ENCODE results near the gene IRF7. TPM values are rescaled to one million over a fixed set of nuclear protein-coding genes. Genes with fewer than 3 reads are reported as not detected.

Gene IRF7
- polyA plus RNA-seq, 1 of the 3 experiments (the other 2 are of a cell fraction) = 6.3 TPM

DNA sequence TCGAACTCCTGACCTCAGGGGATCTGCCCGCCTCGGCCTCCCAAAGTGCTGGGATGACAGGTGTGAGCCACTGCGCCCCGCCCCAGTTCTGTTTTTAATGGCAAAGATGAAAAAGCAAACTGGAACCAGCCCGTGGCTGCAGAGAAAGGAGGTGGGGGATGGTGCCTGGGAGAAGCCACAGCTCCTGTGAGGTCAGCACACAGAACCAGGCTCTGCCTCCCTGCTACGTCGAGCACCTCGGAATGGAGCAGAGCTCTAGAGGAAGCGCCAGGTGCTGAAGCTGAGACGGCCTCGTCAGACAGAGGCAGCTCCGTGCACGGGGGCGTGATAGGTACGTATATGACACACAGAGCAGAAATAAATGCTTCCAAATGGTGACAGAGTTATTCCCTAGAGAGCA, 29.8 kb upstream of the IRF7 start:
- DNase-seq = no peak
- WGBS (ENCODE audit: low lambda C conversion rate) = 94% methylated on average over 16 of the region's 16 CpGs
- H3K79me2 ChIP-seq (ENCODE audit: insufficient read depth) = no peaks in the 10 kb centered on the region
- no peaks in the 10 kb centered on the region for H3K27me3 ChIP-seq (ENCODE audit: insufficient read depth)
- H3F3A ChIP-seq (replicated peaks; ENCODE audit: insufficient read depth) = peaks cover 10% of the 10 kb centered on the region
- CTCF ChIA-PET = interaction anchor here (1.4 kb wide), 1 partner anchor 82 kb away, joined by 6 read pairs; no protein-coding TSS in a partner anchor
- no peak overlapping the region for H3K4me3 ChIP-seq (ENCODE audit: low read depth in 2 of 2, low read length in 1 of 2)
- no peak overlapping the region for H3K27ac ChIP-seq (ENCODE audit: low read depth in 2 of 2, low read length in 1 of 2)
- no peak overlapping the region for H2AFZ ChIP-seq (ENCODE audit: low read depth)
- TF ChIP-seq FOXJ3 (CRISPR knock-in tag; IDR thresholded peaks at IDR 0.05) = no peak
- TF ChIP-seq TAF1 (IDR thresholded peaks at IDR 0.05; ENCODE audit: borderline replicate concordance, low read depth, low read length) = no peak
- TF ChIP-seq RXRA (IDR thresholded peaks at IDR 0.05; ENCODE audit: borderline replicate concordance, low read depth) = no peak
- H3K9me3 ChIP-seq = no peaks in the 10 kb centered on the region
- H3K9me2 ChIP-seq = no peaks in the 10 kb centered on the region
- POLR2A ChIA-PET = no interaction called here
- no peak overlapping the region for H3K9ac ChIP-seq
- no peaks in the 10 kb centered on the region for H4K20me1 ChIP-seq (ENCODE audit: insufficient read depth)
- peaks cover 5 to 7% of the 10 kb centered on the region in 2 experiments for H3K36me3 ChIP-seq (replicated peaks in 1 of 2; ENCODE audit: control insufficient read depth in 1 of 2, insufficient read depth in 2 of 2, low read length in 1 of 2)
- H3K4me1 ChIP-seq (ENCODE audit: control insufficient read depth in 1 of 2, insufficient read depth in 2 of 2, low read depth in 1 of 2, low read length in 1 of 2) = no peaks in the 10 kb centered on the region
- no peak overlapping the region for H3K4me2 ChIP-seq

DNA sequence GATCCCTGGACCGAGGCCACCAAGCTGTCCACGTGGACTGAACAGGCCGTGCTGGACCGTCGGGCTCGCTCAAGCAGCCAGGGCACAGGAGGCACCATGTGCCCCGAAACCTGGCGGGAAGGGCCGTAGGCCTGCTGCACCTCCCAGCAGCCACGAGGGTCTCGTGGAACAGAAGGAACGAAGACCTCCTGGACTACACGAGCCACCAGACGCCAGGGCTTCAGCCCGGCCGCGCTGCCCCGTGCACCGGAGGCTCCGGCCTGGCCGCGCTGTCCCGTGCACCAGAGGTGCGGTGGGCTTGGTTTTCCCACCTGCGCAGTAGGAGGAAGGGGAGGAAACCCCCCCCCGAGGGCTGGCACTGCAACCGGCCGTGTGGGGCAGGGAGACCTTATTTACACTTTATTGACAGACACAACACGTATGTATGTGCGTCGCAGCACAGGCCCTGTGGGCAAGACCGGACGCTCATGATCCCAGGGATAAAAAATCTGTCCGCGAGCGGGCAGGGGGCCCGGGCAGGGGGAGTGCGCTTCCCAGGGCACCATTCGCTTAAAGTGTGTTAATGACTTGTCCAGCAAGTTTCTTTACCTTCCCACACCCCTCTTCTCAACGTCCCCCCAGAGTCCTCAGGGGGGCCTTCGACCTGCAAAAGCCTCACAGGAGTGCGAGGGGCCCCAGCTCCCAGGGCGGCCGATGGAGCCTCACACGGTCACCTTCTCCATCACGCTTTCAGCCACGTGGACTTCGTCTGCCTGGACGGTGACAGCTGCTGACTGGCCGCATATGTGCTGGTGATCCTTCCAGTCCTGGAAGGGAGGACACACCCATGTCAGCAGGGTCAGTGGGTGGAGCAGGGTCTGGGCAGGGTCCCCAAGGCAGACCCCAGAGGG, 28.3 kb upstream of the IRF7 start:
- Histone ChIP-seq H3K27ac (ENCODE audit: low read depth in 2 of 2, low read length in 1 of 2) (no peak overlapping the region), H3F3A (replicated peaks; ENCODE audit: insufficient read depth) (peaks cover 6% of the 10 kb centered on the region), H3K9ac (no peak overlapping the region), H3K79me2 (ENCODE audit: insufficient read depth) (no peaks in the 10 kb centered on the region), H3K4me2 (no peak overlapping the region), H3K4me3 (ENCODE audit: low read depth in 2 of 2, low read length in 1 of 2) (no peak overlapping the region), H3K36me3 (replicated peaks in 1 of 2; ENCODE audit: control insufficient read depth in 1 of 2, insufficient read depth in 2 of 2, low read length in 1 of 2) (peaks cover 5 to 7% of the 10 kb centered on the region in 2 experiments), H4K20me1 (ENCODE audit: insufficient read depth) (no peaks in the 10 kb centered on the region), H3K4me1 (ENCODE audit: control insufficient read depth in 1 of 2, insufficient read depth in 2 of 2, low read depth in 1 of 2, low read length in 1 of 2) (no peaks in the 10 kb centered on the region; a peak in 1 of 4 replicates), H3K9me3 (no peaks in the 10 kb centered on the region), H3K9me2 (no peaks in the 10 kb centered on the region), H2AFZ (ENCODE audit: low read depth) (no peak overlapping the region), H3K27me3 (ENCODE audit: insufficient read depth) (no peaks in the 10 kb centered on the region)
- no peak for DNase-seq
- ChIA-PET CTCF (interaction anchor here (0.8 kb wide), 1 partner anchor 52 kb away, joined by 3 read pairs; the partner anchor contains the start of gene TMEM80), POLR2A (no interaction called here)
- 96% methylated on average over 38 of the region's 50 CpGs for WGBS (ENCODE audit: low lambda C conversion rate)
- TF ChIP-seq JUND (IDR thresholded peaks at IDR 0.05) (no peak), FOXJ3 (CRISPR knock-in tag; IDR thresholded peaks at IDR 0.05) (no peak), MXI1 (IDR thresholded peaks at IDR 0.05; ENCODE audit: low read depth, low read length) (no peak), NRF1 (IDR thresholded peaks at IDR 0.05; ENCODE audit: low read depth, low read length) (no peak), ELF1 (IDR thresholded peaks at IDR 0.05) (no peak), SMC3 (IDR thresholded peaks at IDR 0.05; ENCODE audit: low read depth, low read length) (no peak), POLR2AphosphoS5 (IDR thresholded peaks at IDR 0.05; ENCODE audit: low read depth, low read length) (no peak), CHD2 (IDR thresholded peaks at IDR 0.05; ENCODE audit: low read length, partially characterized antibody) (no peak), RXRA (IDR thresholded peaks at IDR 0.05; ENCODE audit: borderline replicate concordance, low read depth) (no peak), FOXM1 (IDR thresholded peaks at IDR 0.05; ENCODE audit: low read depth) (no peak), TEAD4 (IDR thresholded peaks at IDR 0.05; ENCODE audit: borderline replicate concordance, insufficient read depth) (no peak), MEF2A (IDR thresholded peaks at IDR 0.05; ENCODE audit: borderline replicate concordance, low read depth) (no peak), TAF1 (IDR thresholded peaks at IDR 0.05; ENCODE audit: borderline replicate concordance, low read depth, low read length) (no peak), TCF12 (IDR thresholded peaks at IDR 0.05) (no peak), FOSL2 (IDR thresholded peaks at IDR 0.05; ENCODE audit: borderline replicate concordance, low read depth) (no peak)
- TF ChIP-seq, protein P1, sequence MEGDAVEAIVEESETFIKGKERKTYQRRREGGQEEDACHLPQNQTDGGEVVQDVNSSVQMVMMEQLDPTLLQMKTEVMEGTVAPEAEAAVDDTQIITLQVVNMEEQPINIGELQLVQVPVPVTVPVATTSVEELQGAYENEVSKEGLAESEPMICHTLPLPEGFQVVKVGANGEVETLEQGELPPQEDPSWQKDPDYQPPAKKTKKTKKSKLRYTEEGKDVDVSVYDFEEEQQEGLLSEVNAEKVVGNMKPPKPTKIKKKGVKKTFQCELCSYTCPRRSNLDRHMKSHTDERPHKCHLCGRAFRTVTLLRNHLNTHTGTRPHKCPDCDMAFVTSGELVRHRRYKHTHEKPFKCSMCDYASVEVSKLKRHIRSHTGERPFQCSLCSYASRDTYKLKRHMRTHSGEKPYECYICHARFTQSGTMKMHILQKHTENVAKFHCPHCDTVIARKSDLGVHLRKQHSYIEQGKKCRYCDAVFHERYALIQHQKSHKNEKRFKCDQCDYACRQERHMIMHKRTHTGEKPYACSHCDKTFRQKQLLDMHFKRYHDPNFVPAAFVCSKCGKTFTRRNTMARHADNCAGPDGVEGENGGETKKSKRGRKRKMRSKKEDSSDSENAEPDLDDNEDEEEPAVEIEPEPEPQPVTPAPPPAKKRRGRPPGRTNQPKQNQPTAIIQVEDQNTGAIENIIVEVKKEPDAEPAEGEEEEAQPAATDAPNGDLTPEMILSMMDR (IDR thresholded peaks at IDR 0.05) = no peak
- TF ChIP-seq, protein P2, sequence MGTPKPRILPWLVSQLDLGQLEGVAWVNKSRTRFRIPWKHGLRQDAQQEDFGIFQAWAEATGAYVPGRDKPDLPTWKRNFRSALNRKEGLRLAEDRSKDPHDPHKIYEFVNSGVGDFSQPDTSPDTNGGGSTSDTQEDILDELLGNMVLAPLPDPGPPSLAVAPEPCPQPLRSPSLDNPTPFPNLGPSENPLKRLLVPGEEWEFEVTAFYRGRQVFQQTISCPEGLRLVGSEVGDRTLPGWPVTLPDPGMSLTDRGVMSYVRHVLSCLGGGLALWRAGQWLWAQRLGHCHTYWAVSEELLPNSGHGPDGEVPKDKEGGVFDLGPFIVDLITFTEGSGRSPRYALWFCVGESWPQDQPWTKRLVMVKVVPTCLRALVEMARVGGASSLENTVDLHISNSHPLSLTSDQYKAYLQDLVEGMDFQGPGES (IDR thresholded peaks at IDR 0.05; ENCODE audit: low read depth, low read length) = no peak
- TF ChIP-seq, protein P3, sequence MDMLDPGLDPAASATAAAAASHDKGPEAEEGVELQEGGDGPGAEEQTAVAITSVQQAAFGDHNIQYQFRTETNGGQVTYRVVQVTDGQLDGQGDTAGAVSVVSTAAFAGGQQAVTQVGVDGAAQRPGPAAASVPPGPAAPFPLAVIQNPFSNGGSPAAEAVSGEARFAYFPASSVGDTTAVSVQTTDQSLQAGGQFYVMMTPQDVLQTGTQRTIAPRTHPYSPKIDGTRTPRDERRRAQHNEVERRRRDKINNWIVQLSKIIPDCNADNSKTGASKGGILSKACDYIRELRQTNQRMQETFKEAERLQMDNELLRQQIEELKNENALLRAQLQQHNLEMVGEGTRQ (IDR thresholded peaks at IDR 0.05; ENCODE audit: borderline replicate concordance, low read depth, low read length) = no peak
- TF ChIP-seq, protein P4, sequence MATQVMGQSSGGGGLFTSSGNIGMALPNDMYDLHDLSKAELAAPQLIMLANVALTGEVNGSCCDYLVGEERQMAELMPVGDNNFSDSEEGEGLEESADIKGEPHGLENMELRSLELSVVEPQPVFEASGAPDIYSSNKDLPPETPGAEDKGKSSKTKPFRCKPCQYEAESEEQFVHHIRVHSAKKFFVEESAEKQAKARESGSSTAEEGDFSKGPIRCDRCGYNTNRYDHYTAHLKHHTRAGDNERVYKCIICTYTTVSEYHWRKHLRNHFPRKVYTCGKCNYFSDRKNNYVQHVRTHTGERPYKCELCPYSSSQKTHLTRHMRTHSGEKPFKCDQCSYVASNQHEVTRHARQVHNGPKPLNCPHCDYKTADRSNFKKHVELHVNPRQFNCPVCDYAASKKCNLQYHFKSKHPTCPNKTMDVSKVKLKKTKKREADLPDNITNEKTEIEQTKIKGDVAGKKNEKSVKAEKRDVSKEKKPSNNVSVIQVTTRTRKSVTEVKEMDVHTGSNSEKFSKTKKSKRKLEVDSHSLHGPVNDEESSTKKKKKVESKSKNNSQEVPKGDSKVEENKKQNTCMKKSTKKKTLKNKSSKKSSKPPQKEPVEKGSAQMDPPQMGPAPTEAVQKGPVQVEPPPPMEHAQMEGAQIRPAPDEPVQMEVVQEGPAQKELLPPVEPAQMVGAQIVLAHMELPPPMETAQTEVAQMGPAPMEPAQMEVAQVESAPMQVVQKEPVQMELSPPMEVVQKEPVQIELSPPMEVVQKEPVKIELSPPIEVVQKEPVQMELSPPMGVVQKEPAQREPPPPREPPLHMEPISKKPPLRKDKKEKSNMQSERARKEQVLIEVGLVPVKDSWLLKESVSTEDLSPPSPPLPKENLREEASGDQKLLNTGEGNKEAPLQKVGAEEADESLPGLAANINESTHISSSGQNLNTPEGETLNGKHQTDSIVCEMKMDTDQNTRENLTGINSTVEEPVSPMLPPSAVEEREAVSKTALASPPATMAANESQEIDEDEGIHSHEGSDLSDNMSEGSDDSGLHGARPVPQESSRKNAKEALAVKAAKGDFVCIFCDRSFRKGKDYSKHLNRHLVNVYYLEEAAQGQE (IDR thresholded peaks at IDR 0.05; ENCODE audit: low read depth, low read length) = no peak

Data from SK-N-SH (cell line).